ENCODE data around the gene QRFP.
A peak's percentile ranks its signal among the peaks of the same experiment; 100 is the strongest.

Gene QRFP

GRCh38 chr9:130931508-130932254 is 35.1 kb upstream of the QRFP start:
- TF ChIP-seq USF1 (IDR thresholded peaks at IDR 0.05) (no peak), NFIC (IDR thresholded peaks at IDR 0.05) (peak; percentile 65), CREB1 (IDR thresholded peaks at IDR 0.05; ENCODE audit: low read depth) (no peak)

- TF ChIP-seq FOXM1 (IDR thresholded peaks at IDR 0.05; ENCODE audit: borderline replicate concordance, low read depth) (no peak), MAX (IDR thresholded peaks at IDR 0.05) (no peak), USF1 (IDR thresholded peaks at IDR 0.05) (no peak)
Measured at GRCh38 chr9:130930804-130931349, 34.3 kb upstream of the QRFP start.

- TF ChIP-seq YY1 (IDR thresholded peaks at IDR 0.05; ENCODE audit: low read depth), result no peak
- no peak for TF ChIP-seq NFIC (IDR thresholded peaks at IDR 0.05)
- TF ChIP-seq TEAD4 (IDR thresholded peaks at IDR 0.05), result no peak
- TF ChIP-seq CEBPB (IDR thresholded peaks at IDR 0.05), result no peak
- no peak for TF ChIP-seq FOXM1 (IDR thresholded peaks at IDR 0.05; ENCODE audit: borderline replicate concordance, low read depth)
- TF ChIP-seq RAD21 (IDR thresholded peaks at IDR 0.05; ENCODE audit: low read depth), result no peak
Measured at GRCh38 chr9:130930132-130930803, 33.7 kb upstream of the QRFP start.

- TF ChIP-seq EGR1 (IDR thresholded peaks at IDR 0.05) (no peak), USF1 (IDR thresholded peaks at IDR 0.05) (no peak), TAF1 (IDR thresholded peaks at IDR 0.05; ENCODE audit: low read depth) (no peak), RAD21 (IDR thresholded peaks at IDR 0.05; ENCODE audit: low read depth) (no peak), REST (IDR thresholded peaks at IDR 0.05; ENCODE audit: low read depth) (no peak), TEAD4 (IDR thresholded peaks at IDR 0.05) (no peak), EP300 (IDR thresholded peaks at IDR 0.05; ENCODE audit: borderline replicate concordance) (no peak), MAX (IDR thresholded peaks at IDR 0.05) (no peak), TCF12 (IDR thresholded peaks at IDR 0.05; ENCODE audit: low read depth) (no peak), FOXM1 (IDR thresholded peaks at IDR 0.05; ENCODE audit: borderline replicate concordance, low read depth) (no peak), NFIC (IDR thresholded peaks at IDR 0.05) (no peak), CEBPB (IDR thresholded peaks at IDR 0.05) (no peak), YY1 (IDR thresholded peaks at IDR 0.05; ENCODE audit: low read depth) (no peak), CREB1 (IDR thresholded peaks at IDR 0.05; ENCODE audit: low read depth) (no peak)
Measured at GRCh38 chr9:130929571-130930038, 33.0 kb upstream of the QRFP start.

- TF ChIP-seq TEAD4 (IDR thresholded peaks at IDR 0.05), result 0 out of 2 replicates have a peak, but pooled peaks have one; percentile 47
- no peak for TF ChIP-seq TAF1 (IDR thresholded peaks at IDR 0.05; ENCODE audit: low read depth)
- TF ChIP-seq CEBPB (IDR thresholded peaks at IDR 0.05), result no peak
- peak; percentile 54; the same call in 1 of the 2 replicates for TF ChIP-seq YY1 (IDR thresholded peaks at IDR 0.05; ENCODE audit: low read depth)
- peak; percentile 52 for TF ChIP-seq TCF12 (IDR thresholded peaks at IDR 0.05; ENCODE audit: low read depth)
- no peak for TF ChIP-seq RAD21 (IDR thresholded peaks at IDR 0.05; ENCODE audit: low read depth)
- TF ChIP-seq NFIC (IDR thresholded peaks at IDR 0.05), result peak; percentile 93
- peak; percentile 81 for TF ChIP-seq ZBTB7A (IDR thresholded peaks at IDR 0.05; ENCODE audit: low read depth)
Measured at GRCh38 chr9:130927995-130928900, 31.6 kb upstream of the QRFP start.

- TF ChIP-seq EGR1 (IDR thresholded peaks at IDR 0.05), result no peak
Measured at GRCh38 chr9:130927338-130927737, 30.7 kb upstream of the QRFP start.
